Measurements from ENCODE around the gene PSMB2.

The PSMB2 gene

DNA sequence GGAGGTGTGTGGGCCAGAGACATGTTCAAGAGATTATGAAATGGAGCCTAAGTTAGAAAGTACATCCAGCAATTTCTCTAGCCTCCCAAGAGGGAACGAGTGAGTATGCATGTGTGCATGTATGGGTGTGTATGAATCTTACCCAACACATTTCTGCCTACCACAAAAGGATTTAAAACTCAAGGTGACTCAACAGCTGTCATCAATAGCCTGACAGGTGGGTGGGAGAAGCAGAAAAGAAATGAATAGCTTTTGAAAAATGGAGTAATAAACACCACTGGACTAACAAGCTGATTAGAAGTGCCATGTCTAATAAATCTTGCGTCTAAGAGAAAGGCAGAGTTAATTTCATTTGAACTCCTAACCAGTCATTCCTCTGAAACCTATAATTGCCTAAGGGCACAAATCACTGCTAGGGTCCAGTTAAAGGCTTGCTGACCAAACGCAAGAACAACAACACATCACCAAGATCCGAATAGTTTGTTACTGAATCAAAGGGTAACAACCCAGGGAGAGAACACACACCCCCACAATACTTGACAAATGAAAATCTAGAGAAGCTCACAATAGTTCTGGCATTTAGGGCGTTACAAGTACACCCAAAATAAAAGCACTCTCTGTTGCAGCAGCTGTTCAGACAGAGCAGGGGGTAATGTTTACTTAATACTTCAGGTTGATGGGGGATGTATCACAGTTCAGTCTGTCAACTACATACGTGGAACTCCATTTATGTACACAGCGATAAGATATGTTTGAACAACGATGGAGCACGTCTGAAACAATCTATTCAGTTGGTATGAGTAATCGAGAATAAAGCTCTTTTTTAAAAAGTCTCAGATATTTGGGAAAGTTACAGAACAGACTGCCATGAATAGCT is 85.5 kb downstream of the PSMB2 start:
- DNase-seq: no peak

DNA sequence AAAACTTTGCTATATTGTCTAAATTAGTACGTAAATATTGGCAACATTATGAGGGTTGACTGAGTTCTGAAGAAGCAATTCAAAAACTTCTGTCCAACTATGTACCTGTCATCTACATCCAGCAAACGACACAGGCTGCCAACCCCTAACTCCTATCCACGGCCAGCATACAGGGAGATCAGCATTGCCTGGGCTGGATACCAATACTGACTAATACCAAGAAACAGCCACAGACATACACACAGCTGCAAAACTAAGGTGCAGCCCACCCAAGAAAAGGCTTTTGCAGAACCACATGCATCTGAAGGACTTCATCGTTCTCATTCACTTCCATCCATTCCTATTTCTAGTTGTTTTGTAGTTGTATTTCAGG is 86.1 kb downstream of the PSMB2 start:
- DNase-seq: no peak

DNA sequence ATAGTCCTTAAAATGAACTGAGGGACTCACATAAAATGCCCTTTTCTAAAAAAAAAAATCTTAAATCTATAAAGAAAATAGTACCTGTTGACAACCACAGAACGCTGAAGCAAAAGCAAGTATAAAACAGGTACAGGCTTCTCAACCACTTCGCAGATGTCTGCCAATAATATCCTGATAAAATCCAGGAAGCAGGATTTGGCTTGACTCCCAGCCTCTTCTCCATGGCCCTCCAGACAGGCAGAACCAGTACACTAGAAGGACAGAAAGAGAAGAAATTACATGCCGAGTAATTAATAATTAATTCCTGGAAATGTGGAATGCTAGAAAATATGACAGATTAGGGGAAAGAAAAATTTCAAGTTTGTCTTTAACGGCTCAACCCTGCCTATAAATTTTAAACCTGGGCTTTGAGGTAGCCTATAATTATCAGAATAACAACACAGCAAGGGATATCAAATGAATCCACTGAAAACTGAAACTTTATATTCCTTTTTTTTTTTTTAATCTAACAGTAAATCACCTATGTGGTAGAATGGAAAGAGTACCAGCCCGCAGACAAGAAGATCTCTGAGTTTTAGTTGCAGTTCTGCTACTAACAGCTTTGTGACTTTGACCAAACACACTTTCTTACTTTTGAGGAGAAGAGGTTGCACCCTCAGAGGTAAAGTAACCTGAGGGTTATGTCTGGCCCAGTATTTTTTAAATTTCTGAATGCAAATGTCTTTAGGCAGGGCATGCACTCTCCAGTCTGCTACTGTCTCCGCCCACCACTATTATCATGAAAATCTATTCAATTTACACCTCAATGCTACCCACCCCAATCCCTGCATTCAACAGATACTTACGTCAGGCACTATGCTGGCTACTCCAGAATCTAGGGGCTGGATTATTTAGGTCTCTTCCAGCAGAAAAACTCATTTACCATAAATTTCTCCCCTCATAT is 86.8 kb downstream of the PSMB2 start:
- DNase-seq: no peak

DNA sequence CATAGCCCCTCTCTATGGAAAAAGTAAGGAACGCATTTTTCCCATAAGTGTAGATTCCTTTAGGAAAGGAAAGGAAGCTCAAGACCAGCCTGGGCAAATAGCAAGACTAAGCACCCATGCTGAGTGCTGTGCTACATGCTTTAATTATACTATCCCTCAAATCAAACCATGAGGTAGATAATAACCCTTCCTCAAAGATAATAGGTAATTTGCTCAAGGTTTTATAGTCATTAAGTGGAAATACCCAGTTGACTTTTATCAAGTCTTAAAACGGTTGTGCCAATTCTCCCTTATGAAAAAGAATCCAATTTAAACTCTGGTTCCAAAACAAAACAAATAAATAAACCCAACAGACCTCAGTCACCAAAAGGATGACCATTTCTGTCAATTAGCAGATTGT is 87.5 kb downstream of the PSMB2 start:
- DNase-seq: no peak

All from activated CD8-positive, alpha-beta memory T cell treated with anti-CD3 and anti-CD28 coated beads, Interleukin-2, amount 50 U/mL, for 48 hours (primary cell).